Endothelial cell of umbilical vein (primary cell): ENCODE measurements around the gene HOXB4.

ENCODE experiments used
- EZH2 ChIP-seq: IDR thresholded peaks from 2 replicates; pipeline ENCODE4 v1.6.1; 2012; ENCODE audit warnings: borderline replicate concordance, low read depth, mild to moderate bottlenecking, moderate library complexity, low read length, inconsistent platforms; ENCODE audit not compliant: severe bottlenecking
- JUN ChIP-seq: IDR thresholded peaks from 2 replicates; pipeline ENCODE4 v1.6.1; 2011; ENCODE audit warnings: borderline replicate concordance, low read depth; ENCODE audit not compliant: insufficient read length, insufficient read depth
- POLR2A ChIP-seq: IDR thresholded peaks from 2 replicates; pipeline ENCODE4 v1.6.1; 2012; ENCODE audit warnings: low read depth, mild to moderate bottlenecking, control low read depth, low read length
- POLR2AphosphoS5 ChIP-seq: IDR thresholded peaks from 2 replicates; pipeline ENCODE4 v1.6.1; 2012; ENCODE audit warnings: low read depth, mild to moderate bottlenecking, control low read depth, low read length, moderate library complexity; ENCODE audit not compliant: insufficient read depth
- TF ChIP-seq, protein P1 (sequence below), 2 donors: IDR thresholded peaks; 1 replicate in 1 of 2; 2 replicates in 1 of 2; pipeline ENCODE4 v1.5.1; 2011; ENCODE audit warnings: low read length in 2 of 2, mild to moderate bottlenecking in 2 of 2, moderate library complexity in 2 of 2, control low read depth in 1 of 2, inconsistent platforms in 1 of 2, low read depth in 1 of 2; ENCODE audit not compliant: insufficient read depth in 1 of 2; ENCODE audit errors: extremely low read depth in 1 of 2

DNA sequence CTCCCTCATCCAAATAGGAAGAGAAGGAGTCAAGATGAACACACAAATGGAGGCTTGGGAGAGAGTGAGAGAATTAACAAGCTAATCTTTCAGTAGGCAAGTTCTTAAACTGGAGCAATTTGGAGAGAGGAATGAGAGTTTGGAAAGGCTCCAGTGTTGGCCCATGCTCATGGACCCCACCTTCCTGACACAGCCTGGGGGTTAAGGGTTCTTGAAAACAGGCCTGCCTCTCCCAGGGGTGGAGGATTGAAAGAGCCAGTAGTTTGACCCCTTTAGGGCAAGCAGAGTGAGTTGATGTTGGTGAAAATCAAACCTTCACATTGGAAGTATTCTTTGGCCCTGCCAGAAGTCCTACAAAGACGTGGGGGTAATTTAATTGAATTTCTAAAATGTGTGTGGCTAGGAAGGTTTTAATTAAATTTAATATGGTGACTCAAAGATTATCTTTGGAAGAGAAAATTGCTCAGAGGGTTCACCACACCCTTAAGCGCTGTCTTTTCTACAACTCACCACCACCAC, 6.1 kb upstream of the HOXB4 start:
- TF ChIP-seq POLR2A (no peak), POLR2AphosphoS5 (no peak), EZH2 (no peak), JUN (no peak)
- TF ChIP-seq, protein P1, sequence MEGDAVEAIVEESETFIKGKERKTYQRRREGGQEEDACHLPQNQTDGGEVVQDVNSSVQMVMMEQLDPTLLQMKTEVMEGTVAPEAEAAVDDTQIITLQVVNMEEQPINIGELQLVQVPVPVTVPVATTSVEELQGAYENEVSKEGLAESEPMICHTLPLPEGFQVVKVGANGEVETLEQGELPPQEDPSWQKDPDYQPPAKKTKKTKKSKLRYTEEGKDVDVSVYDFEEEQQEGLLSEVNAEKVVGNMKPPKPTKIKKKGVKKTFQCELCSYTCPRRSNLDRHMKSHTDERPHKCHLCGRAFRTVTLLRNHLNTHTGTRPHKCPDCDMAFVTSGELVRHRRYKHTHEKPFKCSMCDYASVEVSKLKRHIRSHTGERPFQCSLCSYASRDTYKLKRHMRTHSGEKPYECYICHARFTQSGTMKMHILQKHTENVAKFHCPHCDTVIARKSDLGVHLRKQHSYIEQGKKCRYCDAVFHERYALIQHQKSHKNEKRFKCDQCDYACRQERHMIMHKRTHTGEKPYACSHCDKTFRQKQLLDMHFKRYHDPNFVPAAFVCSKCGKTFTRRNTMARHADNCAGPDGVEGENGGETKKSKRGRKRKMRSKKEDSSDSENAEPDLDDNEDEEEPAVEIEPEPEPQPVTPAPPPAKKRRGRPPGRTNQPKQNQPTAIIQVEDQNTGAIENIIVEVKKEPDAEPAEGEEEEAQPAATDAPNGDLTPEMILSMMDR (IDR thresholded peaks at IDR 0.05; ENCODE audit: extremely low read depth in 1 of 2, insufficient read depth in 1 of 2, low read depth in 1 of 2, low read length in 2 of 2), result no peak
